GM23338 (cell line): ENCODE measurements around the gene C1QTNF1. TPM values are rescaled to one million over a fixed set of nuclear protein-coding genes. Genes with fewer than 3 reads are reported as not detected.

Source experiments
- ATAC-seq: fragments of 200-7000 bp; cut with Tn5 transposase; 3 replicates; pipeline ENCODE4 v1.9.1; 2020
- DNase-seq: peaks from one replicate; pipeline ENCODE4 v3.0.0-alpha.2; 2015; ENCODE audit warnings: low spot score
- H2AFZ ChIP-seq: fragments of 200-600 bp; sonication (generic); 2 replicates; pipeline ENCODE4 v1.8.0; 2016; ENCODE audit warnings: antibody characterized with exemption, mild to moderate bottlenecking, moderate library complexity
- H3F3A ChIP-seq: fragments of 200-600 bp; sonication (generic); replicated peaks from 2 replicates; pipeline ENCODE4 v1.8.0; 2017; ENCODE audit warnings: antibody characterized with exemption, mixed run types, low read depth
- H3K27ac ChIP-seq: fragments of 200-600 bp; sonication (generic); 2 replicates; pipeline ENCODE4 v1.6.1; 2016; ENCODE audit warnings: low read depth
- H3K27me3 ChIP-seq: fragments of 200-600 bp; sonication (generic); 2 replicates; pipeline ENCODE4 v1.8.0; 2016; ENCODE audit warnings: mild to moderate bottlenecking, mixed run types, moderate library complexity; ENCODE audit not compliant: insufficient read depth
- H3K36me3 ChIP-seq: fragments of 200-600 bp; sonication (generic); 2 replicates; pipeline ENCODE4 v1.8.0; 2016; ENCODE audit warnings: mild to moderate bottlenecking; ENCODE audit not compliant: insufficient read depth
- H3K4me1 ChIP-seq: fragments of 200-600 bp; sonication (generic); 2 replicates; pipeline ENCODE4 v1.8.0; 2016; ENCODE audit warnings: mild to moderate bottlenecking, moderate library complexity; ENCODE audit not compliant: insufficient read depth
- H3K4me2 ChIP-seq: fragments of 200-600 bp; sonication (generic); 2 replicates; pipeline ENCODE4 v1.7.1; 2017; ENCODE audit warnings: mixed run types
- H3K4me3 ChIP-seq: fragments of 200-600 bp; sonication (generic); 2 replicates; pipeline ENCODE4 v1.6.1; 2016; ENCODE audit warnings: mixed run types
- H3K79me2 ChIP-seq: fragments of 200-600 bp; sonication (generic); replicated peaks from 2 replicates; pipeline ENCODE4 v1.8.0; 2017; ENCODE audit warnings: mild to moderate bottlenecking; ENCODE audit not compliant: insufficient read depth
- H3K9me2 ChIP-seq: fragments of 200-600 bp; sonication (generic); 2 replicates; pipeline ENCODE4 v1.8.0; 2017; ENCODE audit not compliant: insufficient read depth
- H4K20me1 ChIP-seq: fragments of 200-600 bp; sonication (generic); replicated peaks from 2 replicates; pipeline ENCODE4 v1.8.0; 2017; ENCODE audit warnings: mild to moderate bottlenecking; ENCODE audit not compliant: insufficient read depth
- H3K27ac Mint-ChIP-seq: 2 replicates; pipeline ENCODE4 v1.8.0; 2020; ENCODE audit warnings: inconsistent platforms, mild to moderate bottlenecking, moderate library complexity, mixed read lengths
- H3K27me3 Mint-ChIP-seq: 3 replicates; pipeline ENCODE4 v1.8.0; 2022; ENCODE audit warnings: low read depth, mild to moderate bottlenecking, moderate library complexity, mixed read lengths, inconsistent platforms; ENCODE audit not compliant: insufficient read depth, poor library complexity
- H3K36me3 Mint-ChIP-seq: 3 replicates; pipeline ENCODE4 v1.8.0; 2021; ENCODE audit warnings: low read depth, mild to moderate bottlenecking, inconsistent platforms, moderate library complexity, mixed read lengths
- H3K4me1 Mint-ChIP-seq: 3 replicates; pipeline ENCODE4 v1.8.0; 2020; ENCODE audit warnings: mild to moderate bottlenecking, inconsistent platforms, mixed read lengths
- H3K4me3 Mint-ChIP-seq: 3 replicates; pipeline ENCODE4 v1.8.0; 2021; ENCODE audit warnings: moderate library complexity, mild to moderate bottlenecking, inconsistent platforms, mixed read lengths
- H3K9me3 Mint-ChIP-seq: 3 replicates; pipeline ENCODE4 v1.8.0; 2020; ENCODE audit warnings: moderate library complexity, mild to moderate bottlenecking, inconsistent platforms, mixed read lengths
- CREB1 ChIP-seq: fragments of 250-450 bp; sonication (Bioruptor Pico); IDR thresholded peaks from 2 replicates; pipeline ENCODE4 v1.5.0; 2020; ENCODE audit warnings: low read depth, mild to moderate bottlenecking, moderate library complexity
- EZH2 ChIP-seq: fragments of 200-600 bp; sonication (generic); IDR thresholded peaks from one replicate; pipeline ENCODE4 v1.8.0; 2017; ENCODE audit warnings: antibody characterized with exemption, mild to moderate bottlenecking, low read depth; ENCODE audit not compliant: unreplicated experiment
- EZH2phosphoT487 ChIP-seq: fragments of 200-600 bp; sonication (generic); IDR thresholded peaks from one replicate; pipeline ENCODE4 v1.8.1; 2018; ENCODE audit warnings: antibody characterized with exemption; ENCODE audit not compliant: unreplicated experiment
- JUNB ChIP-seq: IDR thresholded peaks from one replicate; pipeline ENCODE4 v1.6.1; 2016; ENCODE audit warnings: antibody characterized with exemption; ENCODE audit not compliant: unreplicated experiment
- NANOG ChIP-seq: IDR thresholded peaks from 2 replicates; pipeline ENCODE4 v1.6.1; 2016; ENCODE audit warnings: antibody characterized with exemption, borderline replicate concordance
- POLR2AphosphoS5 ChIP-seq: IDR thresholded peaks from 2 replicates; pipeline ENCODE4 v1.6.1; 2016; ENCODE audit warnings: antibody characterized with exemption, low read depth
- STAT1 ChIP-seq: IDR thresholded peaks from one replicate; pipeline ENCODE4 v1.6.1; 2016; ENCODE audit warnings: antibody characterized with exemption; ENCODE audit not compliant: unreplicated experiment
- ZNF331 ChIP-seq: fragments of 250-450 bp; sonication (Bioruptor Pico); IDR thresholded peaks from 2 replicates; pipeline ENCODE4 v1.5.0; 2020; ENCODE audit warnings: low read depth, mild to moderate bottlenecking, moderate library complexity
- polyA plus RNA-seq: library from polyadenylated mRNA; unstranded; fragments of >200 nt; fragmentation: Nextera tagmentation; extraction: Ambion mirVana; gene quantifications from 2 replicates; pipeline ENCODE4 v1.2.1, GENCODE V29; 2016
- total RNA-seq: library from RNA; depleted of rRNA; stranded (reverse); fragments of >200 nt; shearing (Covaris generic); gene quantifications from 2 replicates; pipeline ENCODE4 v1.2.3, GENCODE V29; 2014
- TF ChIP-seq, protein P1 (sequence below): IDR thresholded peaks from one replicate; pipeline ENCODE4 v1.6.1; 2018; ENCODE audit warnings: antibody characterized with exemption; ENCODE audit not compliant: unreplicated experiment
- TF ChIP-seq, protein P2 (sequence below), 2 experiments: fragments of 200-600 bp in 1 of 2; sonication (generic) in 1 of 2; conservative IDR thresholded peaks; 2 replicates each; pipeline versions ENCODE4 v1.5.1 to v1.6.1; 2016 to 2017; ENCODE audit warnings: antibody characterized with exemption in 2 of 2, low read depth in 2 of 2, mild to moderate bottlenecking in 2 of 2, moderate library complexity in 1 of 2
- TF ChIP-seq, protein P3 (sequence below): IDR thresholded peaks from 2 replicates; pipeline ENCODE4 v1.6.1; 2016; ENCODE audit warnings: antibody characterized with exemption

Gene C1QTNF1
- total and polyA plus RNA-seq, 2 experiments from 2014 or later = 1.1 to 1.9 TPM

DNA sequence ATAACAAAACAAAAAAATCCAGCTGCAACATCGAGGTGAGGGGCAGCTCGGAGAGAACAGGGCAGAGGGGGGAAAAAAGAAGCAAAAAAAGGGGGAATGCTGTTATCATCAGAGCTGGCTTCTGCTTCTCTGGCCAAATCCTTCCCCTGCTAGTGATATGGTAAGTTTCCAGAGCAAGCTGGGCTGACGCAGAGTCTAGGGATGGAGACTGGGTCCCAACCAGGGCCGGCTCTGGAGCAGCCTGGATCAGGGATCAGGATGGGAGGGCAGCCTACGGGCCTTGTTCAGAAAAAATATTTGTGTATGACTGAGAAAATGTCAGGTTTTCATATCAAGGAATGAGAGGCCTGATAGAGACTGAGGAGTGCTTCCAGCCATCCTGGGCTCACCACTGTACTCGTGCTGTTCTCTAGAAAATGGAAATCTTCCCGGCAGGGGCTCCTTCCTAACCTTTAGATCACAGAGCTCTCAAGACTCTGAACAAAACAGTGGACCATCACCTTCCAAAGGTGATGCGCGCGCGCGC lies 726 bp upstream of the C1QTNF1 start (continued):
- TF ChIP-seq, protein P1, sequence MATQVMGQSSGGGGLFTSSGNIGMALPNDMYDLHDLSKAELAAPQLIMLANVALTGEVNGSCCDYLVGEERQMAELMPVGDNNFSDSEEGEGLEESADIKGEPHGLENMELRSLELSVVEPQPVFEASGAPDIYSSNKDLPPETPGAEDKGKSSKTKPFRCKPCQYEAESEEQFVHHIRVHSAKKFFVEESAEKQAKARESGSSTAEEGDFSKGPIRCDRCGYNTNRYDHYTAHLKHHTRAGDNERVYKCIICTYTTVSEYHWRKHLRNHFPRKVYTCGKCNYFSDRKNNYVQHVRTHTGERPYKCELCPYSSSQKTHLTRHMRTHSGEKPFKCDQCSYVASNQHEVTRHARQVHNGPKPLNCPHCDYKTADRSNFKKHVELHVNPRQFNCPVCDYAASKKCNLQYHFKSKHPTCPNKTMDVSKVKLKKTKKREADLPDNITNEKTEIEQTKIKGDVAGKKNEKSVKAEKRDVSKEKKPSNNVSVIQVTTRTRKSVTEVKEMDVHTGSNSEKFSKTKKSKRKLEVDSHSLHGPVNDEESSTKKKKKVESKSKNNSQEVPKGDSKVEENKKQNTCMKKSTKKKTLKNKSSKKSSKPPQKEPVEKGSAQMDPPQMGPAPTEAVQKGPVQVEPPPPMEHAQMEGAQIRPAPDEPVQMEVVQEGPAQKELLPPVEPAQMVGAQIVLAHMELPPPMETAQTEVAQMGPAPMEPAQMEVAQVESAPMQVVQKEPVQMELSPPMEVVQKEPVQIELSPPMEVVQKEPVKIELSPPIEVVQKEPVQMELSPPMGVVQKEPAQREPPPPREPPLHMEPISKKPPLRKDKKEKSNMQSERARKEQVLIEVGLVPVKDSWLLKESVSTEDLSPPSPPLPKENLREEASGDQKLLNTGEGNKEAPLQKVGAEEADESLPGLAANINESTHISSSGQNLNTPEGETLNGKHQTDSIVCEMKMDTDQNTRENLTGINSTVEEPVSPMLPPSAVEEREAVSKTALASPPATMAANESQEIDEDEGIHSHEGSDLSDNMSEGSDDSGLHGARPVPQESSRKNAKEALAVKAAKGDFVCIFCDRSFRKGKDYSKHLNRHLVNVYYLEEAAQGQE = no peak
- no peak for TF ChIP-seq CREB1 (CRISPR knock-in tag)
- TF ChIP-seq ZNF331 = no peak
- TF ChIP-seq EZH2phosphoT487 = no peak
- TF ChIP-seq JUNB = no peak
- TF ChIP-seq, protein P2, sequence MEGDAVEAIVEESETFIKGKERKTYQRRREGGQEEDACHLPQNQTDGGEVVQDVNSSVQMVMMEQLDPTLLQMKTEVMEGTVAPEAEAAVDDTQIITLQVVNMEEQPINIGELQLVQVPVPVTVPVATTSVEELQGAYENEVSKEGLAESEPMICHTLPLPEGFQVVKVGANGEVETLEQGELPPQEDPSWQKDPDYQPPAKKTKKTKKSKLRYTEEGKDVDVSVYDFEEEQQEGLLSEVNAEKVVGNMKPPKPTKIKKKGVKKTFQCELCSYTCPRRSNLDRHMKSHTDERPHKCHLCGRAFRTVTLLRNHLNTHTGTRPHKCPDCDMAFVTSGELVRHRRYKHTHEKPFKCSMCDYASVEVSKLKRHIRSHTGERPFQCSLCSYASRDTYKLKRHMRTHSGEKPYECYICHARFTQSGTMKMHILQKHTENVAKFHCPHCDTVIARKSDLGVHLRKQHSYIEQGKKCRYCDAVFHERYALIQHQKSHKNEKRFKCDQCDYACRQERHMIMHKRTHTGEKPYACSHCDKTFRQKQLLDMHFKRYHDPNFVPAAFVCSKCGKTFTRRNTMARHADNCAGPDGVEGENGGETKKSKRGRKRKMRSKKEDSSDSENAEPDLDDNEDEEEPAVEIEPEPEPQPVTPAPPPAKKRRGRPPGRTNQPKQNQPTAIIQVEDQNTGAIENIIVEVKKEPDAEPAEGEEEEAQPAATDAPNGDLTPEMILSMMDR (conservative IDR thresholded peaks at IDR 0.05; ENCODE audit: low read depth in 2 of 2) = no peak
- no peak for TF ChIP-seq EZH2
- TF ChIP-seq STAT1 = no peak
- TF ChIP-seq, protein P3, sequence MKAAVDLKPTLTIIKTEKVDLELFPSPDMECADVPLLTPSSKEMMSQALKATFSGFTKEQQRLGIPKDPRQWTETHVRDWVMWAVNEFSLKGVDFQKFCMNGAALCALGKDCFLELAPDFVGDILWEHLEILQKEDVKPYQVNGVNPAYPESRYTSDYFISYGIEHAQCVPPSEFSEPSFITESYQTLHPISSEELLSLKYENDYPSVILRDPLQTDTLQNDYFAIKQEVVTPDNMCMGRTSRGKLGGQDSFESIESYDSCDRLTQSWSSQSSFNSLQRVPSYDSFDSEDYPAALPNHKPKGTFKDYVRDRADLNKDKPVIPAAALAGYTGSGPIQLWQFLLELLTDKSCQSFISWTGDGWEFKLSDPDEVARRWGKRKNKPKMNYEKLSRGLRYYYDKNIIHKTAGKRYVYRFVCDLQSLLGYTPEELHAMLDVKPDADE = no peak
- no peak for TF ChIP-seq POLR2AphosphoS5

DNA sequence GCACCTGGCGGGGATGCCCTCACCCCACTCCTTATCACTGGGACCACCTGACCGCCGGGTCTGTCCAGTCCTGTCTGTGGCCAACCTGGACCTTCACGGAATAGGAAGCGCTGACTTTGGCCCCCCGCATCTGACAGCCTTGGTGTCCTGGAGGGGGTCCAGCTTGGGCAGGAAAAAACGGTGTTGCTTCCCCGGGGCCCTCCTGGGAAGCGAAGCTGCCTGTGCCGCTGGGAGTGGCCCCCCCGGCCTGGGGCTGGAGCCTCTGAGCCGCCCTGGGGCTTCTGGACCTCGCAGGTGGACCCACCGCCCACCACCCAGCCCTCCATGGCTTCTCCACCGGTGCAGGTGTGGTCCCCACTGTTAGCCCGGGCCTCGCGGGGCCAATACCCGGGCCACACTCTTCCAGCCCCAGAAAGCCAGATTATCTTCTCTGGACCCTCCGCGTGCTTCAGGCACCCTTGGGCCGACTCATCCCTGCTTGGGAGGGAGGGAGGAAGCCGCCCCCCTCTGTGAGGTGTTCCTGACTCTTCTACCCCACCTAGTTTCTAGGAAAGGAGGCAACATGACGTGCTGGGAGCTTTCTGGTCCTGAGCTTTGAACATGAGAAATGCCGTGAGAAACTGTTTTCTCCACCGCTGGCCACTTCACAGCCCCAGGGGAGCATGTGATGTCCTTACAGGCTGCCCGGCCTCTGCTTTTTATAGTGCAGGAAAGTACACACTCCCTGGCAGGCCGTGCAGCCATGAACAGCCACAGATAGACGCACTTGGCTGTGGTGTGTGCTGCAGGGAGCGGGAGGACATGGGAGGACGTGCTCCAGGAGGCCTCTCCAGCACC lies 1.1 kb downstream of the C1QTNF1 start:
- no peaks in the 10 kb centered on the region for H3K36me3 ChIP-seq
- H3K36me3 Mint-ChIP-seq = no peaks in the 10 kb centered on the region; the same call in 2 of the 3 replicates
- ATAC-seq (no peak), DNase-seq (no peak)
- no peak overlapping the region for H3K27ac ChIP-seq
- H3K4me3 Mint-ChIP-seq = peak overlapping the region; percentile 85
- H3K9me3 Mint-ChIP-seq = no peaks in the 10 kb centered on the region; the same call in 2 of the 3 replicates
- H3K4me1 ChIP-seq = peaks cover 7% of the 10 kb centered on the region
- H3F3A ChIP-seq = 0 out of 2 replicates have a peak, but pooled peaks cover 2% of the 10 kb centered on the region
- no peaks in the 10 kb centered on the region for H4K20me1 ChIP-seq
- TF ChIP-seq ZNF331 (no peak), JUNB (no peak), NANOG (no peak), STAT1 (no peak)
- TF ChIP-seq, protein P3 = no peak
- H3K9me2 ChIP-seq = no peaks in the 10 kb centered on the region
- peaks cover 65% of the 10 kb centered on the region for H3K27me3 ChIP-seq
- H3K4me3 ChIP-seq = peak overlapping the region; percentile 92
- H3K79me2 ChIP-seq = no peaks in the 10 kb centered on the region
- H3K4me2 ChIP-seq = peak overlapping the region; percentile 97
- H2AFZ ChIP-seq = peak overlapping the region; percentile 99
- H3K27me3 Mint-ChIP-seq = peaks cover 59% of the 10 kb centered on the region
- H3K4me1 Mint-ChIP-seq = peaks cover 15% of the 10 kb centered on the region
- no peak overlapping the region for H3K27ac Mint-ChIP-seq
